GM12878 (cell line): ENCODE results near the gene RRAS. TPM values are rescaled to one million over a fixed set of nuclear protein-coding genes. Genes with fewer than 3 reads are reported as not detected.

Experiments
- ATAC-seq: fragments of 200-7000 bp; cut with Tn5 transposase; 3 replicates; pipeline ENCODE4 v1.9.1; 2020; ENCODE audit warnings: mild to moderate bottlenecking, moderate library complexity
- BruUV-seq: library from RNA; stranded (reverse); fragments of 400-500 nt; replicated peaks from 2 replicates; lab custom pipeline; 2021; lab: Mats Ljungman, UMichigan
- CTCF ChIA-PET: fragments of 300-600 bp; sonication (Branson Sonifier 250); formaldehyde crosslinking; extraction: SDS; loops from one replicate; lab custom pipeline; 2021; ENCODE audit warnings: inconsistent platforms; lab: Yijun Ruan, JAX
- POLR2A ChIA-PET: fragments of 350-600 bp; formaldehyde crosslinking; extraction: SDS; loops from one replicate; lab custom pipeline; 2021; ENCODE audit warnings: inconsistent platforms; lab: Charles Lee
- RAD21 ChIA-PET: fragments of 300-600 bp; sonication (Branson Sonifier 250); formaldehyde crosslinking; loops from one replicate; lab custom pipeline; 2023; ENCODE audit warnings: antibody characterized with exemption; ENCODE audit not compliant: unreplicated experiment; lab: Charles Lee
- SMC1A ChIA-PET: fragments of 300-600 bp; sonication (Branson Sonifier 250); formaldehyde crosslinking; loops from one replicate; lab custom pipeline; 2023; ENCODE audit not compliant: unreplicated experiment, uncharacterized antibody; lab: Charles Lee
- DNase-seq: peaks from one replicate; pipeline ENCODE4 v3.0.0-alpha.2; 2011; ENCODE audit warnings: low read depth, low spot score
- FAIRE-seq: peaks from 3 replicates; lab custom pipeline; 2011; peaks lifted over from hg19 to GRCh38; lab: Jason Lieb, UNC
- H2AFZ ChIP-seq: 2 replicates; pipeline ENCODE4 v1.6.0; 2011; ENCODE audit warnings: low read depth, low read length, control low read depth; ENCODE audit not compliant: control insufficient read depth
- H3K27ac ChIP-seq: 2 replicates; pipeline ENCODE4 v1.5.1; 2011; ENCODE audit warnings: control low read depth; ENCODE audit not compliant: control insufficient read depth, insufficient read depth
- H3K27me3 ChIP-seq, 2 experiments: replicated peaks in 1 of 2; 2 replicates each; pipeline versions ENCODE4 v1.6.0 to v1.6.1; 2011; ENCODE audit warnings: low read length in 1 of 2; ENCODE audit not compliant: control insufficient read depth in 2 of 2, insufficient read depth in 2 of 2
- H3K36me3 ChIP-seq, 2 experiments: 2 replicates each; pipeline ENCODE4 v1.5.1; 2011; ENCODE audit warnings: low read length in 1 of 2; ENCODE audit not compliant: control insufficient read depth in 2 of 2, insufficient read depth in 2 of 2
- H3K4me1 ChIP-seq: 2 replicates; pipeline ENCODE4 v1.6.1; 2011; ENCODE audit warnings: mild to moderate bottlenecking, low read length, moderate library complexity, mixed read lengths; ENCODE audit not compliant: control insufficient read depth, insufficient read depth
- H3K4me2 ChIP-seq: 2 replicates; pipeline ENCODE4 v1.6.0; 2011; ENCODE audit warnings: control low read depth; ENCODE audit not compliant: control insufficient read depth, insufficient read depth
- H3K4me3 ChIP-seq: fragments of 200-600 bp; sonication (generic); 2 replicates; pipeline ENCODE4 v1.5.1; 2016
- H3K79me2 ChIP-seq: 2 replicates; pipeline ENCODE4 v1.6.0; 2011; ENCODE audit warnings: low read length; ENCODE audit not compliant: control insufficient read depth, insufficient read depth
- H3K9ac ChIP-seq: 2 replicates; pipeline ENCODE4 v1.8.0; 2011; ENCODE audit warnings: low read length, control low read depth, mixed read lengths; ENCODE audit not compliant: control insufficient read depth, insufficient read depth
- H3K9me3 ChIP-seq: replicated peaks from 3 replicates; pipeline ENCODE4 v1.5.1; 2011; ENCODE audit warnings: mild to moderate bottlenecking, low read length; ENCODE audit not compliant: control insufficient read depth, insufficient read depth
- H4K20me1 ChIP-seq: 2 replicates; pipeline ENCODE4 v1.6.0; 2011; ENCODE audit not compliant: control insufficient read depth, insufficient read depth
- BACH1 ChIP-seq: fragments of 450-650 bp; IDR thresholded peaks from 2 replicates; pipeline ENCODE4 v1.6.1; 2017; ENCODE audit warnings: mild to moderate bottlenecking, borderline replicate concordance
- POLR2A ChIP-seq: IDR thresholded peaks from 2 replicates; pipeline ENCODE4 v1.6.1; 2011; ENCODE audit warnings: low read depth, mild to moderate bottlenecking, low read length
- WGBS: methylation state at CpG from one replicate; pipeline ENCODE4 v1.1.6; 2016; ENCODE audit warnings: low lambda C conversion rate; ENCODE audit not compliant: insufficient replicate concordance, insufficient coverage; ENCODE audit errors: missing lambda C conversion rate; 5-methylcytosine and 5-hydroxymethylcytosine counted together
- in situ Hi-C: fragments of 300-500 bp; cut with MboI; formaldehyde crosslinking; loops from 9 replicates; pipeline ENCODE4 v1.14.3; 2018; ENCODE audit warnings: mixed read lengths
- intact Hi-C: fragments of 100-400 bp; cut with micrococcal nuclease; formaldehyde crosslinking; loops from one replicate; pipeline ENCODE4 v1.14.2; 2022; ENCODE audit not compliant: unreplicated experiment
- polyA plus RNA-seq, 11 experiments: library from polyadenylated mRNA; depleted of rRNA in 4 of 11; unstranded in 6 of 11; stranded (reverse) in 5 of 11; fragments of >200 nt; fragmentation: Nextera tagmentation in 4 of 11; fragmentation: Illumina TruSeq in 1 of 11; extraction: Ambion mirVana in 4 of 11; extraction: Trizol in 1 of 11; gene quantifications; 1 replicate in 1 of 11; 2 replicates in 10 of 11; pipeline versions ENCODE4 v1.2.1 to v1.2.3, GENCODE V29; 2011 to 2016; ENCODE audit warnings: inconsistent platforms in 2 of 11, missing spikeins in 2 of 11, low read depth in 1 of 11
- total RNA-seq, 4 experiments: library from RNA; depleted of rRNA in 3 of 4; stranded (reverse); fragments of >200 nt in 3 of 4; fragmentation: Illumina TruSeq in 1 of 4; extraction: Trizol in 1 of 4; gene quantifications; 2 replicates each; pipeline versions ENCODE4 v1.2.1 to v1.2.3, GENCODE V29; 2013 to 2021
- TF ChIP-seq, protein P1 (sequence below): fragments of 450-650 bp; IDR thresholded peaks from 2 replicates; pipeline ENCODE4 v1.6.1; 2018; ENCODE audit warnings: mild to moderate bottlenecking, low read depth, moderate library complexity; ENCODE audit not compliant: partially characterized antibody
- TF ChIP-seq, protein P2 (sequence below): IDR thresholded peaks from 2 replicates; pipeline ENCODE4 v1.6.1; 2011; ENCODE audit warnings: borderline replicate concordance, low read depth, mild to moderate bottlenecking, moderate library complexity, mixed read lengths, low read length; ENCODE audit not compliant: insufficient read depth; ENCODE audit errors: extremely low read length

Gene RRAS
- total and polyA plus RNA-seq, 10 of the 15 experiments (the other 5 are each of a cell fraction or from before 2014, with no cell fraction given) = 0.24 to 5.8 (median 1.8) TPM

DNA sequence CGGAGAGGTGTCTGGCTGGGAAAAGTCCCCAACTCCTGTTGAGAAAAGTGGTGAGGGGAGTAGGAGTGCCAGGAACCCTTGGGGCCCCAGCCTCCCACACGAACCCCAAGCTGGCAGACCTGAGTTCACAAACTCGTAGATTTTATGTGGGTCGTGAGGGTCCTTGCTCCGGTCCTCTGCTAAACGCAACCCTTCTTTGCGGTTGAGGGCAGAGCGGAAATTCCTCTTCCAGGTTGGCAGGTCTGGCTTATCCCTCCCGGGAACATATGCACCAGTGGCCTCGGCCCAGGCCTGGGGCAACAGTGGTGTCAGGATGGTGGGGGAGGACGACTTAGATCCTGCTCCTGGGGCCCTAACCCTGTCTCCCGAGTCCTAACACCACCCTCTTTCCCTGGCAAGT, 23.3 kb upstream of the RRAS start (continued):
- TF ChIP-seq, protein P1, sequence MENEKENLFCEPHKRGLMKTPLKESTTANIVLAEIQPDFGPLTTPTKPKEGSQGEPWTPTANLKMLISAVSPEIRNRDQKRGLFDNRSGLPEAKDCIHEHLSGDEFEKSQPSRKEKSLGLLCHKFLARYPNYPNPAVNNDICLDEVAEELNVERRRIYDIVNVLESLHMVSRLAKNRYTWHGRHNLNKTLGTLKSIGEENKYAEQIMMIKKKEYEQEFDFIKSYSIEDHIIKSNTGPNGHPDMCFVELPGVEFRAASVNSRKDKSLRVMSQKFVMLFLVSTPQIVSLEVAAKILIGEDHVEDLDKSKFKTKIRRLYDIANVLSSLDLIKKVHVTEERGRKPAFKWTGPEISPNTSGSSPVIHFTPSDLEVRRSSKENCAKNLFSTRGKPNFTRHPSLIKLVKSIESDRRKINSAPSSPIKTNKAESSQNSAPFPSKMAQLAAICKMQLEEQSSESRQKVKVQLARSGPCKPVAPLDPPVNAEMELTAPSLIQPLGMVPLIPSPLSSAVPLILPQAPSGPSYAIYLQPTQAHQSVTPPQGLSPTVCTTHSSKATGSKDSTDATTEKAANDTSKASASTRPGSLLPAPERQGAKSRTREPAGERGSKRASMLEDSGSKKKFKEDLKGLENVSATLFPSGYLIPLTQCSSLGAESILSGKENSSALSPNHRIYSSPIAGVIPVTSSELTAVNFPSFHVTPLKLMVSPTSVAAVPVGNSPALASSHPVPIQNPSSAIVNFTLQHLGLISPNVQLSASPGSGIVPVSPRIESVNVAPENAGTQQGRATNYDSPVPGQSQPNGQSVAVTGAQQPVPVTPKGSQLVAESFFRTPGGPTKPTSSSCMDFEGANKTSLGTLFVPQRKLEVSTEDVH = no peak

DNA sequence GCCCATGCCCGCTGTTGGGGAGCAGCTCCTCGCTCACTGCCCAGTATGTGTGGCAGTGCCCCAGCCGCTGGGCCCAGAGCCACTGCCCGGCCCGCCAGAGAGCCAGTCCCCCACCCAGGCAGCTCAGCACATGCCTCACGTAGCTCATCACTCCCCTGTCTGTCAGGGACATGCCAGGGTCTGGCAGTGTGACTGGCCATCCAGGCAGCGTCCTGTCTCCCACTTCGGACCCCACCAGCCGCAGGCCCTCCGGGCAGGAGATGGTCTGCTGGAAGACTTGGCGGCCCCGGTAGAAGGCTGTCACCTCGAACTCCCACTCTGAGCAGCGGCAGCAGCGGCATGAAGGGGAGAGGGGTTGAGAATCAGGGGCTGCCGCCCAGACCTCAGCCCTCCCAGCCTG, 22.1 kb upstream of the RRAS start:
- WGBS = 97% methylated on average over 16 of the region's 16 CpGs
- H3K27ac ChIP-seq = no peak overlapping the region
- H3K4me2 ChIP-seq = no peak overlapping the region
- peaks cover 4% of the 10 kb centered on the region for H4K20me1 ChIP-seq
- ChIA-PET CTCF (interaction anchor here (1.1 kb wide), 1 partner anchor 10 kb away, joined by 4 read pairs; no protein-coding TSS in a partner anchor), POLR2A (interaction anchor here (1.2 kb wide), 1 partner anchor 14 kb away, joined by 5 read pairs; the partner anchor contains the start of gene PRMT1), SMC1A (interaction anchor here (2.0 kb wide), 1 partner anchor 18 kb away, joined by 4 read pairs; no protein-coding TSS in a partner anchor), RAD21 (no interaction called here)
- peaks cover 36% of the 10 kb centered on the region for H3K79me2 ChIP-seq
- TF ChIP-seq, protein P2, sequence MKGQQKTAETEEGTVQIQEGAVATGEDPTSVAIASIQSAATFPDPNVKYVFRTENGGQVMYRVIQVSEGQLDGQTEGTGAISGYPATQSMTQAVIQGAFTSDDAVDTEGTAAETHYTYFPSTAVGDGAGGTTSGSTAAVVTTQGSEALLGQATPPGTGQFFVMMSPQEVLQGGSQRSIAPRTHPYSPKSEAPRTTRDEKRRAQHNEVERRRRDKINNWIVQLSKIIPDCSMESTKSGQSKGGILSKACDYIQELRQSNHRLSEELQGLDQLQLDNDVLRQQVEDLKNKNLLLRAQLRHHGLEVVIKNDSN = no peak
- TF ChIP-seq POLR2A = peak; percentile 30; the same call in 1 of the 2 replicates
- TF ChIP-seq BACH1 = no peak
- in situ Hi-C loops = no loop called here
- intact Hi-C loops = no loop called here
- BruUV-seq = no TSS peak
- ATAC-seq (no peak), DNase-seq (no peak), FAIRE-seq (no peak)
- no peak overlapping the region for H3K4me3 ChIP-seq
- peaks cover 14% of the 10 kb centered on the region for H3K4me1 ChIP-seq
- H3K36me3 ChIP-seq = peaks cover 12 to 35% of the 10 kb centered on the region in 2 experiments
- H3K9me3 ChIP-seq = no peaks in the 10 kb centered on the region
- no peak overlapping the region for H3K9ac ChIP-seq
- H2AFZ ChIP-seq = no peak overlapping the region
- no peaks in the 10 kb centered on the region for H3K27me3 ChIP-seq
